NCI-H2081 (cell line): ENCODE measurements around the gene GAPDHS.
A peak's percentile ranks its signal among the peaks of the same experiment; 100 is the strongest.

Experiments
- DNase-seq, 2 experiments: peaks; one replicate each; lab custom pipeline; 2025; lab: John Stamatoyannopoulos, UW

GAPDHS gene

DNA sequence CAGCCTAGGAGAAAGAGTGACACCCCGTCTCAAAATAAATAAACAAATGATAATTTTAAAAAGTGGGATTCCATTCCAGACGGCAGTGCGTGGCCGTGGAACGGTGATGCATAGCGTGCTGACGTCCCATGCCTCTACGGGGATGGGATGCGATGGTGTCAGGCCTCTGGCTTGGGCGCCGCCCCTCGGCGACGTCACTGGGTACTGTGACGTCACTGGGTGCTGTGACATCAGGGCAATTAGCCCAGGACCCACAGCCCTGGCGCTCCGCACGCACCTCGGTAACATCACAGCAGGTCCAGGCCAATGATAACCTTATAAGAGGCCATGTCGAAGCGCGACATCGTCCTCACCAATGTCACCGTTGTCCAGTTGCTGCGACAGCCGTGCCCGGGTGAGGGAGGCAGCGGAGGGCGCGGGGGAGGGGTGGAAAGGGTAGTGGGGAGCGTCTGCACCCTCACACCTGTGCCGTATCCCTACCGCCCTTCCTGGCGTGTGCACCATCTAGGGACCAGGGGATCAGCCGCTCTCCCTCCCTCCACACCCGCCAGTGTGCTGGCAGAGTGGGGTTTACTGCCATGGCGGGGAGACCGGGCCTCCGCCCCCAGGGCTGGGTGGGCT is at the start of gene GAPDHS:
GAPDHS (plus strand) TSS at position 256 of the 621 bp plus-strand sequence; CDS start at position 328, 72 bp downstream.
- DNase-seq, result no peak

DNA sequence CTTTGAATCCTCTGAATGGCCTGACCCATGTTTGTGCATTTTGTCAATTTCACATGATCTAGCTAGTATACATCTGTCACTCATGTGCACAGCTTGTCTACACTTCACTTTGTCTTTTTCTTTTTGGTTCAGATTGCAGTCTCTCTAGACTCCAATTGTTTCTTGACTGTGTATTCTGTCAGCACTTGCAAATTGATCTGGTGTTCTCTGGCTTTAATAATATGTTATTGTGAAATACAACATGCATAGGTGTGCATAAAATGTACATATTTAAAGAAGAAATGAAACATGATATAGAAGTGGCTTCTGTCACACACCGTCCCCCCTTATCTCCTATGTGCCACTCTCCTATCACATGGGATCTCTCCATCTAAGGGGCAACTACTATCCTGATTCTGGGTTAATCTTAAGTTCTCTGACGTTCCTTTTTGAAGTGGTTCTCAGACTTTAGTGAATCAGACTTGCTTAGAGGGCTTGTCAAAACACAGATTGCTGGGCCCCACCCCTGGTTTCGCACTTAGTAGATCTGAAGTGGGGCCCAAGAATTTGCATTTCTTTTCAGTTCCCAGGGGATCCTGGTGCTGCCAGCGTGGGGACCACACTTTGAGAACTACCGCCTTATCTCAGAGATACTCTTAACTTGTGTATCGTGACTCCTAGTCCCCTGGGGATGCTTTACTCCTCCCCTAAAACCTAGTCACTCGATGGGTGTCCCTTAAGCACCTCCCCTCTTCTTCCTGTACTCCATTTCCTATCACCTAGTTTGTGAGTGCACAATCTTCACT is 48.8 kb upstream of the GAPDHS start:
- no peak for DNase-seq

DNA sequence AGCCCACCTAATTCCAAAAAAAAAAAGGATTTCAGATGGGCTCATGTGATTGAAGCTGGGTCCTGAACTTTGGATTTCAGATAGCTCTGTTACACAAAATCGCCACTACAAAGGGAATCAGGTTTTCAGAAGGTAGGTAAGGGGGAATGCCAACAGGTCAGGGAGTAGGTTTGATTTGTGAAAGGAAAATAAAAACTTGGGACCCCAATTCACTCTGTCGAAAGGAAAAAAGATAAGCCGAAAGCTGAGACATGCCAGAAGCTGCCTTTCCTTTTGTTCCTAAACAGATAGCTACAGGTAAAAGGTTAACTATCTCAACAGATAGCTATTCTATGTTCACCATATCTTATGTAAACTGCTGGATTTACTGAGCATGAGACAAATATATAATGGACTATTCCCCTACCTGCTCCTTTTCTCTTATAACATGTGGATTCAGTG is 47.0 kb upstream of the GAPDHS start:
- DNase-seq, result no peak

DNA sequence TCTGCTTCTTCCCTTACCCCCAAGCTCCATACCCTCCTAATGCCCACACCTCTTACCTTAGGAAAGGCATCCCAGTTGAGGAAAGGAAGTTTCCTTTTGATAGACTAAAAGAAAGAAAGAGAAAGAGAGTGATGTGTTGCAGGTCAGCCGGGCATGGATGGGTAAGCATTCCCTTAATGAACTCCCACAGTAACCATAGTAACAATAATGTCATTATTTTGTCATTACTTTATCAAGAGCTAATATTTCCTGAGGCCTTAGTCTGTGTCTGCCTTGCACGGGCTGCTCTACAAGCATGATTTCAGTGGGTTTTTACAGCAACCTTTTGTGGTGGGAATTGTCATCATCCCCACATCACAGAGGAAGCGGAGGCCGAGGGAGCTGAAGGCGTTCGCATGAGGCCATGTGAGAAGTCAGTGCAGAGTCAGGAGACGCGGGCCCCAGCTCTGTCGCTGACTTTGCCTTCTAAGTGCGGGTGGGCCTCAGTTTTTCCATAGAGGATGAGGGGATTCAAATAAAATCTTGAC is 45.5 kb upstream of the GAPDHS start:
- no peak for DNase-seq

DNA sequence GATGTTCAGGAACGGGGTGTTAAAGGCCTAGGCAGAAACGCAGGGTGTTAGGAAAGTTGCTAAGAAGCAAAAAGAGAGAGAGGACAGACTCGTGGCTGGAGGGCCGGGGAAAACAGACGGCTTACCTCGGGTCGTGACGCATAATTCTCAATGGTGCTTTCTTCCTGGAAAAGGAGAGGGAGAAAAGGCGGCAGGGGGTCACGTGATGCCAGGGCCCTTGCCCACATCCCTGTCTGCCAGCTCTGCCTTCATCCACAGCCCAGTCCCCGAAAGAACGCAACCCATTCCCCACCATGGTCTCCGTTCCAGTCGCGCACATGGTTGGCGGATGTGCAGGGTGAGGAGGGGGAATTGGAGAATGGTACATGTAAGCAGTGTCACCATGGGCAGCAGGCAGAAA is 44.6 kb upstream of the GAPDHS start:
- DNase-seq, result no peak

DNA sequence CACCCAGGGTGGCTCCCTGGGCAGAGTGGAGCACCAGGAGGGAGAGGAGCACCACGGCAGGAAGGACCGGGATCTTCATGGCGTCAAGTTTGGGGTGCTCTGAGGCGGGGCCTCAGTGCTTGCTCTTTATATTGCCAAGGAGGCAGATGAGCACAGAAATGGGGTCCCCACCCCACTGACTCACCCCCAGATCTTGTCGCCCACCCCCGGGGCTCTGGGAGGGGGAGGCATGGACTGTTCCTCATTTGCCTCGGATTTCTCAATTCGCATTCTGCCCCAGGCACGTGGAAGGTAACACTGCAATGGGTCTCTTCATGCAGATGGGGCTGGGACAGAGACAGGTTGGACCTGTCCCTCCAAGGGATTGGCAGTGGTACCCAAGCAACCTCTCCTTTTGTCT is 42.9 kb upstream of the GAPDHS start, which contains the start of gene KRTDAP:
KRTDAP (minus strand) TSS at position 101 of the 400 bp plus-strand sequence; CDS start at position 79, 22 bp downstream.
- DNase-seq, result no peak

DNA sequence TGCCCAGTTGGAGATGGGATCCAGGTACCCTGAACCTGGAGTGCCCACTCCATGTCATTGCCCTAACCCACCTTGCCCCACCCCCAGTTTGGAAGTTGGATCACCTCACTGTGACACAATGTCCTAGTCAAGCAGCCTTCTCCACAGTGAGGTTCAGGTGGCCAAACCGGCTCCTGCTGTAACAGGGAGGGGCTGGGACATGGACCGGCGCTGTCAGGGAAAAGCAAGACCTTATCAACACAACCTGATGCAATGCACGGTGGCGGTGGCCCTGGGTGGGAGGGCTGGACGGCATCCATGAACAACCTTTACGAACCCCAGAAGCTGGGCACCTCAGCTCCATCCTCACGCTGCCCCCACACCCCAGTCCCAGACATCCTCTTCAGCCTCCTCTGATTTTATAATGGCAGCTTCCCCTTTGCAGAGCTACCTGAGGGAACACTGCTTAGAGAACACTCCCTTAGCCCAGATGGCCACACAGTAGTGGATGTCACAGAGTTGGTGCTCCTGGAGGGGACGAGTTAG is 41.4 kb upstream of the GAPDHS start:
- no peak for DNase-seq

DNA sequence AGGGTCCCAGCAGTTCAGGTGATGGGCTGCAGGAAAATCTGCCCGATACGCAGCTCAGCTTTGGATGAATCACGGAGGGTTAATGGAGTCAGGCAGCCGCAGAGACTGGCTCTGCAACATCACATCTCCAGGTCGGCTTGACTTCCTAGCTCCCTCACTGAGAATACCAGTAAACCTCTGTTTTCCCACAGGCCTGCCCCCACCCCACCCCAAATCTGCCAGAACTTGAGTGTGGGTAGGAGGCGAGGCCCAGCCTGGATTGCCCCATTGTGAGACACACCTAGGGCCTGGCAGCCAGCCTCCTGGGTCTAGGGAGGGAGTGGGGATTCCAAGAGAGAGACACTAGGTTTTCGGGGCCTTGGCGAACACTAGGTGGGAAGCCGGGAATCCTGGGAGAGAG is 39.3 kb upstream of the GAPDHS start:
- DNase-seq, result no peak

DNA sequence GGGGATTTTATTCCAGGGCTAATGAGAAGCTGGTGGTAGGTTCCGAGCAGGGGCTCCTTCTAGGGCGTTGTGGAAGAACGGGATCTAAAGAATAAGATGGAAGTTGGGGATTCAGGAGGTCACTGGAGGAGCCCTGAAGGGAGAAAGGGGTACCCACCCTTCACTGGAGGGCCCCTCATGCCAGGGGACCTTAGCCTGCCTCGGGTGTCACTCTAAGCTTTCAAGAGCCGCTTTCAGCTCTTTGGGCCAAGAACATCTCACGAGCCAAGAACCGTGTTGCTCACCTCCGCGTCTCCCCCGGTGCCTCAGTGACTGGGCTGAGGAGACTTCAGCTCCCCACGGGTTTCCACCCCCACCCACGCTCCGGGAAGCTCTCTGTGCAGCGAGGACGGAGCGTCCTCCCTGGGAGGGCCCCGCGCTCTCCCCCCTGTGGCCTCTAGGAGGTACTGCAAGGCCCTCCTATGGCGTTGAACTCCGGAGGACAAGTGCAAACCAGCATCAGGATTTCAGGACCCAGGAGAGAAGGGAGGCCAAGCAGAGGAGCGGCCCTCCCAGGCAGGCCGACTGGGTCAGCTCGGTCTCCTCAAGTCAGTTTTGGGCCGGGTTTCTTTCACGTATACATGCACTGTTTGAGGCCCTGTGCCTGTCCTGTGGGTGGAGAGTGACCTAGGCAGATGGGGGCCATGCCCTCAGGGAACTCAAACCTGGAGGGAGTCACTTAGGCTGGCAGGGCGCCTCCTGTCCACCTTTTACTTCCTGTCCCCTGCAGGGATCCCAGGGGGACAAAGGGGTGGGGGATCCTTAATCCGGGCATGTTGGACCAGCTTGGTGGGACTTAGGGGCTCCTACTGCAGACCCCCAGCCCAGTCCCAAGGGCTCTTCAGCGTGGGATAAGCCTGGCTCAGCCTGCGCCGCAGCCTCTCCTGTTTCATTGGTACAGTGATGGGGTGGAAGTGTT is 37.9 kb upstream of the GAPDHS start:
- DNase-seq, result peak; percentile 17 to 18

DNA sequence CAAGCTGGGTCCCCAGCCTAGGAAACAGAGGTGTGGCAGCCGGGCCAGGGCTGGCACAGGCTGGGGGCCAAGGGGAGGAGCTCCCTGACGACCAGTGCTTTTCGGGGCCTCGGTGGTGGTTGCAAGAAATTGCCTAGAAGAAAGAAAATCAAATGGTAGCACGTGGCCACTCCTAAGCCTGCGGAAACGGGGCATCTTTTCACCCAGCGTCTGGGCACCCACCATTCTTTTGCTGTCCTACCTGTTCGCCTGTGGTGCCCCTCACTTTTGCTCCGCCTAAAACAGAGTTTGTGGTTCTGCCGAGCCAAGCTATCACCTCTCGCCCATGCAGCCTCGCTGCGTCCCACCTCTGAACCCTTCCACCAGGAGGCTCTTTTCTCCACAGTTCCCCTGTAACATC is 35.9 kb upstream of the GAPDHS start:
- DNase-seq, result no peak

DNA sequence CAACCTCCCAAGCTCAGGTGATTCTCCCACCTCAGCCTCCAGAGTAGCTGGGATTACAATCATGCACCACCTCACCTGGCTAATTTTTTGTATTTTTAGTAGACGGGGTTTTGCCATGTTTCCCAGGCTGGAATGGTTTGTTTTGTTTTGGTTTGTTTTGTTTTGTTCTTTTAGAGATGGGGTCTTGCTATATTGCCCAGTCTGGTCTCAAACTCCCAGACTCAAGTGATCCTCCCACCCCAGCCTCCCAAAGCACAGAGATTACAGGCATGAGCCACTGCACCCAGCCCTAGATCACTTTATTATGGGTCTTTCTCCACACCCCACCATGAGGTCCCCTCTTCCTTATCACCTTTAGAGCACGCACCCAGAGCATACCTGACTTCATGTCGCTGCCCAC is 35.0 kb upstream of the GAPDHS start:
- DNase-seq, result no peak

DNA sequence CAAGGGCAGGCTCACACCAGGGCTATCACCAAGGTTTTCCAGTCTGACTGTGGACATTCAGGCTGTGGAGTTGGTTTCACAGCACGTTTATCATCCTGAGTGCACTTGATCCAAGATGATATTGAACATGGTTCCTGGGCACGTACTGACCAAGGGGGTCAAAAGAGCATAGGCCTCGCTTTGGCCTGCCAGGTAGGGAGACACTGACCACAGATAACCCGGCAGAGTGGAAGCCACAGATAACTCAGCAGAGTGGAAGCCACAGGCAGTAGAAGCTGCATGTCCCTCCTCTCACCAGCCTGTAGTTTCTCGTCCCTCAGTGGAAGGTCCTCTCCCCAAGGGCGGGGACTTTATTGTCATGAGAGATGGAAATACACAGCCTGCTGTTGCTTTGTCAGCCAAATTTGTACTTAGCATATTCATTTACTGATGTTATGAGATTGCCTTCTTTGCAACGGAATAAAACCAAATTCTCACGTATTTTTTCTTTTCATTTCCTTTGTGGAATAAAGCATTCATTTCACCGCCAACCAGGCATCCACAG is 34.2 kb upstream of the GAPDHS start:
- no peak for DNase-seq

DNA sequence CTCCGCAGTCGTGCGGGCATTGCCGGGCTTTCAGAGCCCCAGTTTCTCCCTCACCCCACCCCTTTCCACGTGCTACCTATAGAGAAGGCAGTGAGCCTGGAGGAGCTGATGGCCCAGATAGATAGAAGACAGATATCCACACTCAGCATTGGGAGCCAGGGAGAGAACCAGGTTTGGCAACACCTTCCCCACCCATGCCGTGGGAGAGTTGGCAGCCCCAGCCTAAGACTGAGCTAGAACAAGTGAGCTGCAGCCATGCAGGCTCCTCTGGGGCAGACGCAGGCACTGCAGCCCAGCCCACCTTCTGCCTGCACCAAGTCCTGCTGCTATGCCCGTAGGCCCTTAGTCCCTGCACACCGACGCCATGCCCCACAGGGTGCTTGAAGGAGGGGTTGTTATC is 32.6 kb upstream of the GAPDHS start:
- DNase-seq, result no peak

DNA sequence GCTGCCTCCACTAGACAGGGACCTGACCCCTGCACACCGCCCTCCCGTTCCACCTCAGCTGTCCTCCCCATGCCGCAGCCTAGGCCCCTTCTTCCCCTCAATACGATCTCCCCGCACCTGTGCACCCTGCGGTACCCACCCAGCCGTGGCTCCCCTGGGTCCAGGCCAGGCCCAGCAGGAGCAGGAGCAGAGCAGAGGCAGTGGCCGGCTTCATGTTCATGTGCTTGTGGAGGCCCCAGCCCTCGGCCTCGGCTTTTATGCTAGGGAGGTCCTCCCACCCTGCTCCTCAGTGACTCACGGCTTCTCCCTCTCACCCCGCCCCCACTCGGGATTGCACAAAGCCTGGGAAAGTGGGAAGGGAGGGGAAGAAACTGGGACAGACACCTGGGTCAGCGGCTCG is 31.6 kb upstream of the GAPDHS start:
- no peak for DNase-seq

DNA sequence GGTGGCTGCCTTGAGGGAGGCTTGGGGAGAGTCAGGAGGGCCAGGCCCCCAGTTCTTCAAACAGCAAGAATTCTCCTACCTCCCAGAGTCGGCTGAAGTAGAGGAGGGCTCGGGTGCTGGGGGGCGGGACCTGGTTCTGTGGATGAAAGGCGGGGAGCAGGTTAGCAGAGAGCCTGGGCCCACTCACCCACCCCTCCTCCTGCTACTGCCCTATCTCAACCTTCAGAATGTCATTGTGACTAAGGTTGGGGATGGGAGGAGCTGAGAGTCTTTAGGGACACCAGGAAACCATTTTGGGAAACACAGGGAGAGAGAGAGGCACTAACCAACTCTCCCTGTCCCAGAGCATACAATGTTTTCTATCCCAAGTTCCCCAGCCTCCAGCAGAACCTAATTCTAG is 30.5 kb upstream of the GAPDHS start:
- DNase-seq, result no peak

DNA sequence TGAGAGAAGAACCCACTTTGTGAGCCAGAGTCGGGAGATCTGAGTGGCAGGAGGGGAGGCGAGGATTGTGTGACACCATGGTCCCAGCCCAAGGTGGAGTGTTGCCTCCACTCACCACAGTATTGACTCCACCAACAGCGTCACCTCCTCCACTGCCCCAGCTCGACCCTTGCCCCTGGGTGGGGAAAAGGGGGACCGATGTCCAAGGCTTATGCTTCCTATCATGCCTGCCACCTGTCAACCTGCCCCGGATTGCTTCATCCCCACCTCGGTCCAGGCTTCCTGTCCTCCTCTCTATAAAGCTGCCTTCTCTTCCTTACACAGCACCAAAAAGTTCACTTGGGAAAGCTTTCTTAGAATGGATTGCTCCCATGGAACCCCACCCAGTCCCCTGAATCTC is 27.2 kb upstream of the GAPDHS start:
- DNase-seq, result no peak

DNA sequence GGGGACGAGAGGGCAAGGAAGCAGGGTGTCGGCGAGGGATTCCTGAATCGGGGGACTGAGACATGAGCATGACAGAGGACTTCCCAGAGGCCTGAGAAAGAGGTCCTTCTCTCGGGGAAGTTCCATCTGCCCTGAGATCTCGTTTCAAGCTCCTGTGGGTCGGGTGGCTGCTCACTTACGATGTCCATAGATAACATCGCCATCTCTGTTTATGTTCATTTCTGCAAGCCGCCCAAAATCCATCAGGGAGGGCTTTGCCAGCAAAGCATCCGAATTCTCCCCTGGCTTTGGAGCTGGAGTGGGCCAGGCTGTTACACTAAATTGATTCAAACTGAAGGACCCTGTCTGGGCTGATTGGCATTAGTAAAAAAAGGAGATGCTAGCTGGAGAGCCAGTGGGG is 25.7 kb upstream of the GAPDHS start:
- DNase-seq, result no peak

DNA sequence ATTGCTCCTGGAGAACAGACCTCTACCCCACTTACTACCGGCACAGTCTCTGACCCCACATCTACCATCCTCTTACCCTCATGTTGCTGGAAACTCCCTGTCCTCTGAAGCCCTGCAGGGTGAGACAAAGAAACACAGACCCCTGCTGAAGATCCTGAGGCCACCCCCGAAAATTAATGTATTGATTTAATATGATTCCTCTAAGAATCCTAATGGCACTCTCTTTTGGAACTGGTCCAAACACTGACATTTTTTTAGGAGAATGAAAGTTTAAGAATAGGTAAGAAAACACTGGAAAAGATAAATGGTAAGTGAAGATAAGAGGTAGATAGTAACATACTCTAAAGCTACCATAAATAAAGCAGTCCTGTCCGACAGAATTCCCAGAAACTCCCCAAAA is 25.1 kb upstream of the GAPDHS start:
- DNase-seq, result no peak

DNA sequence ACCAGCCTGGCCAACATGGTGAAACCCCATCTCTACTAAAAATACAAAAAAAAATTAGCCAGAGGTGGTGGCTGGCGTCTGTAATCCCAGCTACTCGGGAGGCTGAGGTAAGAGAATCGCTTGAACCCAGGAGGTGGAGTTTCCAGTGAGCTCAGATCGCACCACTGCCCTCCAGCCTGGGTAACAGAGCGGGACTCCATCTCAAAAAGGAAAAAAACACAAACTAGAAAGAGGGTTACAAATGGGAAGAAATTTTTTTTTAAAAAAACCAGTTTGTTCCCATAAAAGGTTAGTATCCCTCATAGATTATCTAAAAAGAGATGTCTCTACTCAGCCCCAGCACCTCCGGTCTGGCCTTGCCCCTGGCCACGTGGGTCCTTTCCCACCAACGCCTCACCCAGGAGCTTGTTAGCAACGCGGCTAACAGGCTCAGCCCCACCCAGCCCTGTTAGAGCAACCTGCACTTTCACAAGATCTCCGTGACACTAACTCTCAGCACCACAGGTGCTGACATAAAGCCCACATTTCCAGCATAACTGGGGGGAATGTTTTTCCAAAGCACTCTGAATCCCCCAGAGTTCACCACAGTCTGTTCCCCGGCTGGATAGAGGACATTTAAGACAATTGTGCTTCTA is 24.1 kb upstream of the GAPDHS start:
- no peak for DNase-seq

DNA sequence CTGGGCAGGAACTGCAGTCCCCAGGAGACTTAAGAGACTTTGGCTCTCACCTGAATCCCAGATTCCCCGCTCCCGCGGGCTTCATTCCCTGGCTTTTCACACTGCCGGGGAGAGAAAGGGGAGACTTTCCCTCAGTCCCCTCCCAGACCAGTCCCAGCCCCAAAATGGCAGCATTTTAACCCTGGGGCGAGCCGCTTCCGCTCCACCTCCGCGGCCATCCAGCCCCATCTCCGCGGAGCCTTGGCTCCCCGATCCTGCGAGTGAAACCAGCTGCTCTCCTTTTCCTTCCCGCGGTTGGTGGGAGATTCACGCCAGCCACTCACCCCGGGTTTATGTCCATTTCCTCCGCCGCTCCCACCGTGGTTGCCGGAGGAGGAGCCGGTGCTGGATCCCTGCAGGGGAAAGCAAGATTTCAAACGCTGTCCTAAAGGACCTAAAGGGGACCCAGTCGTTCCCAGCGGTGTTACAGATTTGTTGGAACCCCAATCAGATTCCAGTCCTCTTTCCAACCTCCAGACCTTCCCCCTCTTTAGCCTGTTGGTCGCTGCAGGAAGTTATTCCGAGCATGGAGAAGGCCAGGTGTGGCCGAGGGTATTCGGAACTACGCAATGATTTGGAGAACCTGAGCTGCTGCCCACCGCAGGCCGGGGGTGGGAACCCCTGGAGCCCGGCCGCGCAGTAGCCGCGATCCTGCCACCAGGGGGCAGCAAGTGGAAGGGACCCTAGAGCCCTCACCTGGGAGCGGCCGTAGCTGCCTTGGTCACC is 23.2 kb upstream of the GAPDHS start:
- DNase-seq, result peak; percentile 13 to 46

DNA sequence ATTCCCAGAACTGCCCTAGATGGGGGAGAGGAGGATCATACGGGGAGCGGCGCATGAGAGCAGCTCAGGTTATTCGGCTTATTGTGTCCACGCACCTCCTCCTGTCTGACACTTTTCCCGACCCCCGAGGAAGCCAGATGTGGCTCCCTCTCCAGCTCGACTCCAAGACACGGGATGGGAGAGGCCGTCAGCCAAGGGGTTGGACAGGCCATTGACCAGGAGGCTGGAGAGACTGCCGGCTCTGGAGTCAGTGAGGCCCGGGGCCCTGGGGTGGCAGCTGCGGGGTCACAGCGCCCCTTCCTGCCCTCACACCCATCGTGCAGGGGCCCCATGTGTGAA is 22.7 kb upstream of the GAPDHS start:
- no peak for DNase-seq
